SIG-M5 (cell line): ENCODE data around the gene TMEM219.
"Not testable (repeated sequence)": the region's sequence is repeated elsewhere in the genome, so short reads cannot be mapped to it uniquely, and the experiment has no call there.

ENCODE experiments used
- DNase-seq: peaks from one replicate; lab custom pipeline; 2025; lab: John Stamatoyannopoulos, UW

The TMEM219 gene

GRCh38 chr16:30011714-30012504 lies 50.0 kb downstream of the TMEM219 start:
- DNase-seq: no peak

GRCh38 chr16:30012598-30012997 lies 50.7 kb downstream of the TMEM219 start:
- not testable (repeated sequence) for DNase-seq

GRCh38 chr16:30015450-30015849 lies 53.6 kb downstream of the TMEM219 start:
- DNase-seq: not testable (repeated sequence)

- no peak for DNase-seq
Observed at GRCh38 chr16:30016555-30017276, 54.8 kb downstream of the TMEM219 start.

GRCh38 chr16:30017277-30017656 lies 55.4 kb downstream of the TMEM219 start:
- DNase-seq: no peak

- not testable (repeated sequence) for DNase-seq
Observed at GRCh38 chr16:30017937-30018336, 56.1 kb downstream of the TMEM219 start.

- no peak for DNase-seq
Observed at GRCh38 chr16:30018731-30019158, 56.9 kb downstream of the TMEM219 start.
